ENCODE results near the gene GRM1. TPM values are rescaled to one million over a fixed set of nuclear protein-coding genes. Genes with fewer than 3 reads are reported as not detected.

GRM1 gene
- total and polyA plus RNA-seq, 2 of the 4 experiments (the other 2 are of a cell fraction) = not detected

- no peaks in the 10 kb centered on the region for H3K9me3 ChIP-seq (ENCODE audit: control insufficient read depth, insufficient read depth, low read length)
- no peak overlapping the region for H4K8ac ChIP-seq (ENCODE audit: low read depth in 2 of 2, low read length in 2 of 2)
- H2BK5ac ChIP-seq (ENCODE audit: low read depth, low read length, poor library complexity, severe bottlenecking) = no peak overlapping the region
- no peak overlapping the region for H3K9ac ChIP-seq (ENCODE audit: low read depth, low read length)
- no peak overlapping the region for H3K4ac ChIP-seq (ENCODE audit: low read depth, low read length)
- H3K4me1 ChIP-seq (ENCODE audit: control insufficient read depth, insufficient read depth, low read length) = no peaks in the 10 kb centered on the region
- no peak overlapping the region for H3K18ac ChIP-seq (ENCODE audit: low read depth, low read length)
- intact Hi-C loops (cut with micrococcal nuclease) = no loop called here
- H2BK120ac ChIP-seq (ENCODE audit: low read depth, low read length) = no peak overlapping the region
- H3K79me1 ChIP-seq (ENCODE audit: low read depth in 1 of 2, low read length in 2 of 2) = no peaks in the 10 kb centered on the region
- in situ Hi-C loops (cut with MboI; ENCODE audit: low sequenced_read_pairs) = no loop called here
- H2AK9ac ChIP-seq (replicated peaks; ENCODE audit: low read depth, low read length, poor library complexity) = no peak overlapping the region
- no peak overlapping the region for H3K14ac ChIP-seq (replicated peaks; ENCODE audit: low read depth, low read length)
- no peak overlapping the region for H3K4me2 ChIP-seq (ENCODE audit: low read depth, low read length)
- no peak overlapping the region for H3K23ac ChIP-seq (ENCODE audit: low read depth, low read length)
- H3K9me1 ChIP-seq (ENCODE audit: insufficient read depth, low read length) = 0 out of 2 replicates have a peak, but pooled peaks cover 2% of the 10 kb centered on the region
- TF ChIP-seq CEBPB (IDR thresholded peaks at IDR 0.05; ENCODE audit: low read depth, low read length) (no peak), SMC3 (IDR thresholded peaks at IDR 0.05; ENCODE audit: low read depth, low read length) (no peak), ELK1 (IDR thresholded peaks at IDR 0.05; ENCODE audit: borderline replicate concordance, low read depth, low read length) (no peak), BHLHE40 (IDR thresholded peaks at IDR 0.05; ENCODE audit: low read depth, low read length) (no peak), RAD21 (IDR thresholded peaks at IDR 0.05; ENCODE audit: low read length) (no peak), MXI1 (IDR thresholded peaks at IDR 0.05; ENCODE audit: borderline replicate concordance, low read depth, low read length) (no peak), RFX5 (IDR thresholded peaks at IDR 0.05; ENCODE audit: low read depth, low read length) (no peak), USF2 (IDR thresholded peaks at IDR 0.05; ENCODE audit: low read depth, low read length) (no peak), CTCF (conservative IDR thresholded peaks at IDR 0.05; ENCODE audit: low read depth, low read length) (no peak), NFE2L2 (IDR thresholded peaks at IDR 0.05; ENCODE audit: low read depth, low read length) (no peak), MAFK (IDR thresholded peaks at IDR 0.05; ENCODE audit: low read depth, low read length) (no peak), CHD1 (IDR thresholded peaks at IDR 0.05; ENCODE audit: low read depth, low read length) (no peak), MAZ (IDR thresholded peaks at IDR 0.05; ENCODE audit: borderline replicate concordance, low read depth, low read length) (no peak), RCOR1 (IDR thresholded peaks at IDR 0.05; ENCODE audit: insufficient replicate concordance, low read length) (no peak), FOS (IDR thresholded peaks at IDR 0.05; ENCODE audit: low read depth, low read length) (no peak), POLR2A (IDR thresholded peaks at IDR 0.05; ENCODE audit: low read depth, low read length) (no peak)
- no peaks in the 10 kb centered on the region for H3K27me3 ChIP-seq (ENCODE audit: control insufficient read depth, insufficient read depth, low read length)
- no CpG with 5 or more reads among the region's 3 CpGs for WGBS, 2 experiments (ENCODE audit: extremely low coverage in 2 of 2, insufficient read length in 1 of 2)
- no peak overlapping the region for H2BK15ac ChIP-seq (ENCODE audit: low read depth, low read length)
- H3K36me3 ChIP-seq (ENCODE audit: control insufficient read depth, insufficient read depth, low read length) = no peaks in the 10 kb centered on the region
- H2BK20ac ChIP-seq (ENCODE audit: low read depth, low read length) = no peak overlapping the region
- dilution Hi-C loops (cut with HindIII; ENCODE audit: low sequenced_read_pairs, unreplicated experiment) = no loop called here
- ChIA-PET POLR2A (ENCODE audit: unreplicated experiment) (no interaction called here), CTCF (interaction anchor here (1.0 kb wide), 1 partner anchor 9 kb away, joined by 3 read pairs; no protein-coding TSS in a partner anchor)
- no peak overlapping the region for H3K56ac ChIP-seq (ENCODE audit: extremely low read depth, insufficient read depth, low read length)
- no peak for DNase-seq
- BruUV-seq (replicated peaks) = no TSS peak
- H3K27ac ChIP-seq (ENCODE audit: insufficient read depth, low read length) = no peak overlapping the region
- H4K20me1 ChIP-seq (ENCODE audit: insufficient read depth, low read length) = no peaks in the 10 kb centered on the region
- no peak overlapping the region for H4K5ac ChIP-seq (ENCODE audit: low read depth, low read length)
- no peak overlapping the region for H3K4me3 ChIP-seq (ENCODE audit: insufficient read depth, low read depth, low read length)
- H2AFZ ChIP-seq (replicated peaks; ENCODE audit: low read length, poor library complexity) = no peak overlapping the region
- no peak overlapping the region for H4K91ac ChIP-seq (ENCODE audit: insufficient read depth, low read depth, low read length)
- no peak overlapping the region for H2AK5ac ChIP-seq (ENCODE audit: low read depth, low read length)
- no peak for ATAC-seq (ENCODE audit: low read depth)
Measured at GRCh38 chr6:146354451-146354850, 325.6 kb downstream of the GRM1 start.

Measured in IMR-90 (cell line).